Astrocyte (in vitro differentiated cells and primary cell): Measurements from ENCODE around the gene TM9SF4.

ENCODE experiments used
- EZH2 ChIP-seq: IDR thresholded peaks from 2 replicates; pipeline ENCODE4 v1.6.1; 2012; ENCODE audit warnings: mild to moderate bottlenecking, low read length, inconsistent platforms; ENCODE audit not compliant: insufficient read depth
- TF ChIP-seq, protein P1 (sequence below): IDR thresholded peaks from 2 replicates; pipeline ENCODE4 v1.5.1; 2011; ENCODE audit warnings: low read depth, mild to moderate bottlenecking, inconsistent platforms, low read length, moderate library complexity; ENCODE audit not compliant: insufficient read depth

DNA sequence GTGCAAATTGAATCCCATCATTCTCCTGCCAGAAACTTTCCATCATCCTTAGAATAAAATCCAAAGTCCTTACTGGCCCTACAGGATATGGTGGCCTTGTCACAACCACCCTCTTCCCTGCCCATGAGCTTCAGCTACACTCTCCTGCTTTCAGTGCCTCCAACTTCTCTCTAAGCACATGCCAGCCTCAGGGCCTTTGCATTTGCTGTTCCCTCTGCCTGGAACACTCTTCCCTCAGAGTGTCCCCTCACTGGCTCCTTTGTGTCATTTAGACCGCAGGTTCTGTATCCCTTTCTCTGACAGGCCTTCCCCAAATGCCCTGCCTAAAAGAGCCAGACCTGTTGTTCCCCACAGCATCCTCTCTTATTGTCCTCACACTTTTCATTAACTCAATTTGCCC, 39.2 kb upstream of the TM9SF4 start:
- TF ChIP-seq, protein P1, sequence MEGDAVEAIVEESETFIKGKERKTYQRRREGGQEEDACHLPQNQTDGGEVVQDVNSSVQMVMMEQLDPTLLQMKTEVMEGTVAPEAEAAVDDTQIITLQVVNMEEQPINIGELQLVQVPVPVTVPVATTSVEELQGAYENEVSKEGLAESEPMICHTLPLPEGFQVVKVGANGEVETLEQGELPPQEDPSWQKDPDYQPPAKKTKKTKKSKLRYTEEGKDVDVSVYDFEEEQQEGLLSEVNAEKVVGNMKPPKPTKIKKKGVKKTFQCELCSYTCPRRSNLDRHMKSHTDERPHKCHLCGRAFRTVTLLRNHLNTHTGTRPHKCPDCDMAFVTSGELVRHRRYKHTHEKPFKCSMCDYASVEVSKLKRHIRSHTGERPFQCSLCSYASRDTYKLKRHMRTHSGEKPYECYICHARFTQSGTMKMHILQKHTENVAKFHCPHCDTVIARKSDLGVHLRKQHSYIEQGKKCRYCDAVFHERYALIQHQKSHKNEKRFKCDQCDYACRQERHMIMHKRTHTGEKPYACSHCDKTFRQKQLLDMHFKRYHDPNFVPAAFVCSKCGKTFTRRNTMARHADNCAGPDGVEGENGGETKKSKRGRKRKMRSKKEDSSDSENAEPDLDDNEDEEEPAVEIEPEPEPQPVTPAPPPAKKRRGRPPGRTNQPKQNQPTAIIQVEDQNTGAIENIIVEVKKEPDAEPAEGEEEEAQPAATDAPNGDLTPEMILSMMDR: no peak
- no peak for TF ChIP-seq EZH2
